Skeletal muscle cell (primary cell): ENCODE data around the gene MVB12A.

Experiments
- DNase-seq: peaks from one replicate; pipeline ENCODE4 v3.0.0-alpha.2; 2010; ENCODE audit warnings: low read depth
- H3K4me3 ChIP-seq: 2 replicates; pipeline ENCODE4 v1.5.1; 2011; ENCODE audit warnings: low read depth, mild to moderate bottlenecking, control low read depth, low read length, moderate library complexity

Gene MVB12A

DNA sequence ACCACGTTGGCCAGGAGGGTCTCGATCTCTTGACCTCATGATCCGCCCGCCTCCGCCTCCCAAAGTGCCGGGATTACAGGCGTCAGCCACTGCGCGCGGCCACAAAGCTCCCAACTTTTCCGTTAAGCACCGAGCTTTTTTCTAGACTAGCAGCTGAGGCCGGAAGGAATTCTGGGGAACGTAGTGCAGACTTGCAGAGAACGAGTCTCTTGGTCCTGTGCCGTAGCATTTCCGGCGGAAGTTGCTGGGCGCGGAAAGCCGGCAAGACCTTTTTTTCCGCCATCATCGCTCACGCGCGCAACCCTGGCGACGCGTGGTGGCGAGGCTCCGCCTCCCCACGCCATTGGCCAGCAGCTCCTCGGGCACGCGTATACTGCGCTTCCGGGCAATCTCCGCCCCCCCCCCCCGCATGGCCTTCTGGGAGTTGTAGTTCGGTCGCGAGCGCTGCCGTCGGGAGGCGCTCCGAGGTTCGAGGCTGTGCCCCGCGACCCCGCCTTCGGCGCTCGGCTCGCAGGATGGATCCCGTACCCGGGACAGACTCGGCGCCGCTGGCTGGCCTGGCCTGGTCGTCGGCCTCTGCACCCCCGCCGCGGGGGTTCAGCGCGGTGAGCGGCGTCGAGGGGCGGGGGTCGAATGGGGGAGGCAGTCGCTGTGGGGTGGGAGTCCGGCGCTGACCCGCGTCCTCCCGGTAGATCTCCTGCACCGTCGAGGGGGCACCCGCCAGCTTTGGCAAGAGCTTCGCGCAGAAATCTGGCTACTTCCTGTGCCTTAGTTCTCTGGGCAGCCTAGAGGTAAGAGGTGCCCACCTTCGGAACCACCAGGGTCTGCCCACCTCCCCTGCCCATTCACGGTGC, at the start of gene MVB12A:
MVB12A (plus strand) TSS at position 427 of the 854 bp plus-strand sequence; CDS start at position 516, 89 bp downstream.
- peak; percentile 98 for DNase-seq
- H3K4me3 ChIP-seq: peak within 1 kb of the TSS; percentile 76

DNA sequence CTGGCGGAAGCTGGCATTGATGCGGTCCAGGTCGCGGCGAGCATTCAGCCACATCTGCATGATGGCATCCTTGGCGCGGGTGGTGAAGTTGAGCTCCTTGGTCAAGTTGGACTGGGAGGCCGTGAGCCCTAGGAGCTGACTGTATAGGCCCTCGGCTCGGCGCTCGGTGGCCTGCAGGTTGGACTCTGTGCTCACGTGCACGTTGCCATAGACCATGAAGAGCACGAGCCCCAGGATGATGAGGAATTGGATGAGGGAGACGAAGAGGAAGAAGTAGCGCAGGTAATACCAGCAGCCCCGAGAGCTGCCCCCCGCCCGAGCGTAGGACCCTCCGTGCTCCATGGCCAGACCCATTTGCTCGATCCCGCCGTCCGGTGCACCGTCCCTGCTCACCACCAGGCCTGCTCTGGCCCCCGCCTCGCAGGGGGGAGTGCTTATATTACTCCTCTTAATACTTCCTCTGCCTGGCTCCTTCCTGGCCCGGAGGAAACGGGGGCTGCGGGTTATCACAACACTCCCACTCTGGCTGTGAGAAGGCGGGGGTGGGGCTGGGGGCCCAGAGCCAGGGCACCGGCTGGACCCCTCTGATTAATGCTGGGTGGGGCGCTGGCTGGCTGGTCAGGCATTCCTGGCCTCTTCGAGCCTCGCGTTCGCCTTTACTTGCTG, 42.8 kb upstream of the MVB12A start, which contains the start of gene PLVAP:
PLVAP (minus strand) TSS at position 408 of the 666 bp plus-strand sequence; CDS start at position 354, 54 bp downstream.
- H3K4me3 ChIP-seq: no peak within 1 kb of the TSS
- DNase-seq: no peak

DNA sequence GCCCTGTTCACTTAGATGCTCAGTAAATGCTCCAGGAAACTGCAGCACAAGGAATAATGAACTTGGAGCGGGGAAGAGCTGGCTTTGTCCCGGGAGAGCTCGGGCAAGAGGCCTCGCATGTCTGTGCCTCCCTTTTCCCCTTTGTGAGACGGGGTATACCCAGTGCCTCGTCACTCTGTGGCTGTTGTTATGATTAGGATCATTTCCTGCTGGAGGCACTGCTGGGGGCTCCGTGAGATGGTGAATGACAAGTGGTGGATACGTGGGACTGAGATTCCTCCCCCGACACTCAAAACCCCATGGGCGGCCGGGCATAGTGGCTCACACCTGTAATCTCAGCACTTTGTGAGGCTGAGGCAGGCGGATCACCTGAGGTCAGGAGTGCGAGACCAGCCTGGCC, 41.6 kb upstream of the MVB12A start:
- H3K4me3 ChIP-seq: no peak overlapping the region
- no peak for DNase-seq

DNA sequence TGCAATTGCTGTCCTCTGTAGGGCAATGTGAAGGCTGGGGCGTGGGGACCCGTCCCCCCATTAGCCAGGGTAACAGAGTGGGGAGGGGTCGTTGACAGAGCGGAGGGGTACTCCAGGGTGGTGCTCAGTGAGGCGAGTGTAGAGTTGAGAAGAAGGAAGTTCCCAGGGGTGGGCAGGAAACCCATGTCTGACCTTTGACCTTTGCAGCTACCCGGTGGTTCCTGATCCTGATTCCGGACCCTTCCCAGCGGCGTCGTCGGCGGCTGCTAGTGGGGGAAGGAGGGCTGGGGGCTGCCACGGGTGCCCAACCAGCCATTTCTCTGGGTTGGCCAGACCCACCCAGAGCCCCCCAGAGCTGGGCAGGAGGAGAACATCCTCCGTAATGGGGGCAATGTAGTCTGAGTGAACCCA, 40.6 kb upstream of the MVB12A start:
- no peak for DNase-seq
- H3K4me3 ChIP-seq: no peak overlapping the region

DNA sequence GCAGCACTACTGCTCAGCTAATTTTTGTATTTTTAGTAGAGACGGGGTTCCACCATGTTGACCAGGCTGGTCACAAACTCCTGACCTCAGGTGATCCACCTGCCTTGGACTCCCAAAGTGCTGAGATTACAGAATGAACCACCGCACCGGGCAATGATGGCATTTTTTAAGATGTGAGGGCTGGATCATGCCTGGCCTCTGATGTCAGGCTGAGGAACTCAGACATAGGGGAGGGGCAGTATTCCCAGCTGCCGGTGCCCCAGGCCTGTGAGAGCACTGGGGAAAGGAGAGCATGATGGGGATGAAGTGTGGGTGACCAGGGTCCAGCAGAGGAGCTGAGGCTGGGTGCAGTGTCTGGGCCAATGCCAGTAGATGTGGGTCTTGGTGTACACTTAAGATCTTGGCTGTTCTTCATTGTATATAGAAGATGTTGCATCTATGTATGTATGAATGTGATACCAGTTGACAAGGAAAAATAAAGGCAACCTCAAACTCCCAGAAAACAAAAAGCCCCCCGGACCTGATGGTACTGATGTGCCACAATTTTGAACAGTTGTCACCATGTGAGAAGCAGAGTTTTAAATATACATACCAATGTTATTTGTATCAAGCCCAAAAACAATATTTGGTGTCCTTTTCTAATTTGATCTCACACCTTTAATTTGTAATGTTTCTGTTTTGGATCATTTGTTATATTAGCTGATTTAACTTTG, 39.3 kb upstream of the MVB12A start:
- H3K4me3 ChIP-seq: no peak overlapping the region
- DNase-seq: no peak

DNA sequence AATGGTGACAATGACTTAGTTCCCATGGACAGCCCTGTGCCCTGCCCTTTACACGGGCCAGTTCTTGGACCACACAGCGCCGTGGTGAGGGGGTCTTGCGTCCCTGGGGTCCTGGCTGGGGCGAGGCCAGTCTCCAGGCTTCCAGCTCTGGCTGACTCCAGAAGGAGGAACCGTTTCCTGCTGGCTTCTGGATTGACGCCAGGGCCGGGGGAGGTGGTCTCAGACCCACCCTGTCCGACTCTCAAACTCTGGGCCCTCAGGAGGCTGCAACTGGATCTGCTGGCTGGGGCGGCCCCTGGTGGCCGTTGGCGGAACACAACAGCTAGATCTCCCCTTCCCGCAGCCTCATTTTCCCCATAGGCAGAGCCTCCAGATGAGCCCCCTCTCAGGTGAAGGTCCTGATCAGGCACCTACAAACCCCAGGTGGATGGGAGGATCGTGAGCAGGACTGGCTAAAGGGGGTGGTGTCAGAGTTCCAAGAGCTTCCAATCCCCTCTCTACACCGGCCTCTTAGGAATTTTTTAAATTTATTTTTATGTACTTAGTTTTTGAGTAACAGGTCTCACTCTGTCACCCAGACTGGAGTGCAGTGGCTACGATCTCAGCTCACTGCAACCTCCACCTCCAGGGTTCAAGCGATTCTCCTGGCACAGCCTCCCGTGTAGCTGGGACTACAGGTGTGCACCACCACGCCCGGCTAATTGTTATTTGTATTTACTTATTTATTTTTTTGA, 33.8 kb upstream of the MVB12A start:
- H3K4me3 ChIP-seq: no peak overlapping the region
- no peak for DNase-seq

DNA sequence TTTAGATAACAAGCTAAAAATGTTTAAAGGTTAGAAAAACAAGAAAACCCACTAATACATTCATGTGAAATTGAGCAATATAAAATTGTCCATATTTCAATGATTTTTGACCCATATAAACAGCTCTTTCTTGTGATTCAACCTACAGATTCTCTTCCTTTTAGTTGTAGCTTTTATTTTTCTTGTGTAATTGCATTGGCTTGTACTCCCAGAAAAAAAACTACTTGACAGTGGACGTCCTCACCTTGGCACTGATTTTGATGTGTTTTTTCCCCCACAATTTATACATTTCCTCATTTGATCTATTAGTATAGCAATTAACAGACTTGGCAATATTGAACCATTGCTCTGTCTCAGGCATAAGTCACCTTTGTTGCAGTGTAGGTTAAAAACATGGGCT, 30.6 kb upstream of the MVB12A start:
- no peak for DNase-seq

DNA sequence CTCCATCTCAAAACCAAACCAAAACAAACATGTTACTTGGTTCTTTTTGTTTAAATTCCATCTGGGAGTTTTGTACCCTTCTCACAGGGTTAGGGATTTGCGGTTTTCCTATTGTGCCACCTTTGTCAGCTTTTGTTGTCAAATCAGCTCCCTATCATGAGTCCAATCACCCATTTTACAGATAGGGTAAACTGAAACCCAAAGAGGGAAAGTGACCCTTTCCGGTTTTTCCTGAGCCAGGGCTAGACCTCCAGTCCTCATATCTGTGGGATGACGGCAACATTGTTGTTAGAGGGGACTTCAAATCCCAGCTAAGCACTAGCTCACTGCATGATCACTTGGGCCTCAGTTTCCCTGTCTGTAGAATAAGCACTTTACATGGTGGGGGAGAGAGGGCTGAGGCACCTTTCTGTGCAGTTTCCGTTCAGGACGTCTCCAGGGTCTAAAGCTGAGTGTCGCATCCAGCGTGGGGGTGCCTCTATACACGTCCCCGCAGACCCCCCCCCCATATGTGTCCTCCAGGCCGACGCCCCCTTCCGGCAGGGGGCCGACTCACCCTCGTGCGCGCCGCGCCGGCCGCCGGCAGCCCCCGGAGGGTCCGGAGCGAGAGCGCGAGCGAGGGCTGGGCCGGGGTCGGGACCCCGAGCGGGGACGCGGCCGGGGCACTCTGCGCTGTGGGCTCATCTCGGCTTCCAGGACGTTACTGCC, 29.7 kb upstream of the MVB12A start:
- no peak for DNase-seq
- peak overlapping the region; percentile 63 for H3K4me3 ChIP-seq

More for the DNA sequence above, 30.6 kb upstream of the MVB12A start:
- no peak overlapping the region for H3K4me3 ChIP-seq

DNA sequence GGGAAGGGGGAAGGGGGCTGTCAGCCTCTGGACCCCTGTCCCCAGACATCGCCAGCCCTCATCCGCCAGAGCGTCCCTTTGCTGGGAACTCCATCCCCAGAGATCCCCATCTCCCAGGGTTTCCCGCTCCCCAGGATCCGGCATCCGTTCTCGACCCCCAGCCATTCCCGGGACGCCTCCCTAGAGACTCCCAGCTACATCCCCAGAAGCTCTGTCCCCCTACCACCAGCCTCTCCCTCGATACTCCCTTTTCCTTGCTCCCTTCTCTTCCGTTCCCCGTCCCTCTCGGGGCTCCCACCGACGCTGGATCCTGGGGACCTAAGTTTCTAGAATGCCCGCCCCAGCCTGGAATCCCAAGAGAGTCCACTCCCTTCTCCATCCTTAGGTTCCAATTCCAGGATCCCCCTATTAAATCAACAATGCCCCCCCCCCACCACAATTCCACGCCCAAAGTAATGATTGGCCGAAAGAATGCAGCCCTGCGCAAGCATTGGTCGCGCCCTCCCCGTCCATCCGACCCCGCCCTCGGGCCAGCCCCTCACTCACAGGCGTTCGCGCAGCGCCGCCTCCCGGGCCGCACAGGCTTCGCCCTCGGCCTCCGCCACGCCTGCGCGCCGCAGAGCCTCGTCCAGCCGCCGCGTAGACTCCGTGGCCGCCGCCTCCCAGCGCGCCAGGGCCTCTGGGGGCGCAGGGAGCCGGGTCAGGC, 29.0 kb upstream of the MVB12A start:
- DNase-seq: peak; percentile 62
- H3K4me3 ChIP-seq: peak overlapping the region; percentile 63

DNA sequence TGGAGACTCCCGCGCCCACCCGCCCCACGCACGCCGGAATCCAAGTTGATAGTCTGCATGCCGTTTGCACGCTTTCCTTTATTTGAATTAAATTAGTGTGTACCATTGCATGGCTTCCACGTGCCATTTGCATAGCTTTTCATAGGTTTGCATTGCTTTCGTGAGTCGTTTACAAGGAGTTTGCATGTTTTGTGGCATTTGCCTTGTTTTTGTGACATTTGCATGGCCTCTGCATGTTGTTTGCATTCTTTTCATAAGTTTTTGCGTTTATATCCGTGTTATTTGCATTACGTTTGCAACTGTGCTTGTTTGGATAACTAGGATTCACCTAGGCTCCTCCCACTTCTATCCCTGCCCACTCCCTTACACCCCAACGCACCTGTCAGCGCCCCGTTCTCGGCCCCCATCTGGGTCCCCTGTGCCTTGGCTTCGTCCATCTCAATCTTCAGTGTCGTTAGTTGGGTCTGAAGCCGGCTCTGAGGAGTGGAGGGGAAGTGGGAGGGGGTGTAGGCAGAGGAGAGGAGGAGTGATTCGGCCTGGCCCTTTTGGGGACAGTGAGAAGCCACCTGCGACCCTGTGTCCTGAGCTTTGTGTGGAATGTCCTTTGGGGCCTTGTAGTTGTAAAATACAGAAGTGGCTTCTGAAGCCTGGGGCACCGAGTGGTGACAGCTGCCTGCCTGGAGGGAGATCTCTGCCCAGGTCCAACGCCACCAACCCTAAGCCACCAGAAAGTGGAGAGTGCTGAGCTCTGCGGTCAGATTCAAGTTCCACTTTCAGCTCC, 28.3 kb upstream of the MVB12A start:
- DNase-seq: no peak
- peak overlapping the region; percentile 39 for H3K4me3 ChIP-seq

DNA sequence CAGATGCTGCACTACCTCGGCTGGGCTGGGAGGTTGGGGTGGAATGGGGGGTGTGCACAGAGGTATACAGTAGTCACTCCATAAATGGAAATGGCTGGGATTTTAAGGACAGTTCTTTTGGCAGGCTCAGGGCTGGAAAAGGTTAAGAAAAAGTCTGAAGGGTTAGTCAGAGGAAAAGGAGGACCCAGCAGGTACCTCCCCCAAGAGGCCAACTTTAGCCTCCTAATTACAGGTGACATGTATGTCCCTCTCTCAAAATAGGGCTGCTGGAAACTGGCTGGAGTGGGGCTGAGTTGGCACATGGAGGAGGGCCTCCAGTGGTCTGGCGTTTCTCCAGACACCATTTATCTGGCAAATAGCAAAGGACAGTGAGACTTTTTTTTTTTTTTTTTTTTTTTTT, 26.8 kb upstream of the MVB12A start:
- H3K4me3 ChIP-seq: no peak overlapping the region
- DNase-seq: no peak

DNA sequence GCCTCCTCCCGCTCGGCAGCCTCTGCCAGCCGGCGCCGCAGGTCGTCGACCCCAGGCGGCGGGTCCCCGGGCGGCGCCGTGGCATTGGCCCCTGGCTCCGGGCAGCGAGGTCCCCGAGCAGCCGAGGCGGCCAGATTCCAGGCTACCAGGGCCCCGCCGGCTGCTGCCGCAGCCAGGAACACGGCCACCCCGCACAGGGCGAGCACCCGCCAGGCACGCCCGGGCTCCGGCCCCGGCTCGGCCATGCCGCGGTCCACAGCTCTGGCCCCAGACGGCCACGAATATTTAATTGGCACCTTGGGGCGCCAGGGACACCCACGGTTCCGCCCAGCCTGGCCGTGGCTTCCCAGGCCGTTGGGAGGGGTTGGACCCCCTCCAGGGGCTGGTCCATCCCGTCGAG, 25.9 kb upstream of the MVB12A start, which contains the start of gene CCDC194:
CCDC194 (minus strand) TSS at position 283 of the 400 bp plus-strand sequence; CDS start at position 245, 38 bp downstream.
- no peak for DNase-seq

DNA sequence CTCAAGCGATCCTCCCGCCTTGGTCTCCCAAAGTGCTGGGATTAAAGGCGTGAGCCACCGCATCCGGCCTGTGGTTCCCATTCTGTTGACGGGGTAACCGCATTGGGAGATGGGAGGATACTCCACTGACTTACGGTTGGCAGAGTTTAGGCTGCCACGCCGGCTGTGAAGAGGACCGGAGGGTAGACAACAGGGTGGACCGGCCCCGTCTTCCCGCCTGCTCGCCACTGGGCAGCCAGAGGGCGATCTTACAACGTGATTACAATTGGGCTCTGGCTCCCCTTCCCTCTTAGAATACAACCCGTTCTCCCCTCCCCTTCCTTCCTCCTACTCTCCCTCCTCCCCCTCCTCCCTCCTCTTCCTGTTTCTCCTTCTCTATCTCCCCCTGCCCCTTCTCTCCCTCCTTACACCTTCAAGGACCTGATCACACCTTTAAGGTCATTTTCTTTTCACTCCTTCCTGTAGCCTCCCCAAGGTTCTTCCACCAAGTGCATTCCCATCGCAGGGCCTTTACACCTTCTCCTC, 24.9 kb upstream of the MVB12A start:
- no peak overlapping the region for H3K4me3 ChIP-seq
- no peak for DNase-seq

More for the DNA sequence above, 25.9 kb upstream of the MVB12A start, which contains the start of gene CCDC194:
- no peak within 1 kb of the TSS for H3K4me3 ChIP-seq

DNA sequence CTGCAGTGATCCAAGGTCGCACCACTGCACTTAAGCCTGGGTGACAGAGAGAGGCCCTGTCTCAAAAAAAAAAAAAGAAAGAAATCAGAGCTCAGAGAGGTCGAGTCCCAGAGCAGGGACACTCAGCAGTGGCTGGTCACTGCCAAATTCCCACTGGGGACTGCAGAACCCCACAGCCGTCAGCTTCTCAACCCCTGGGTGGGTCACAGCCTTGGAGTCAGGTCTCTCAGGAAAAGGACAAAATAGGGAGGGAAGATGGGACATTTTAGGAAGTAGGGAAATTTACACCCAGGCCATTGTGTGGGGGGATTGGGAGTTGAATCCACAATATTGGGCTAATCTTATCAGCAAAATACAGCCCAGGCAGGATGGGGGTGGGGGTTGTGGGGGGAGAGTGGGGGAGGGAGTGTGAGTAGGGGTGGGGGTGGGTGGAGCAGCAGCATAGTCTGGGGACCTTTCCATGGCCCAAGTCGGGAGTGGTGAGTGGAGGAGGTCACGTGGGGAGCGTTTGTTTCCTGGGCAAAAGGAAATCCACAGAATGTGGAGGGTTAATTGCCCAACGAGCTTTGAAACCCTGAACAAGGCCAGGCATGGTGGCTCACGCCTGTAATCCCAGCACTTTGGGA, 20.8 kb upstream of the MVB12A start:
- no peak for DNase-seq
- H3K4me3 ChIP-seq: no peak overlapping the region

DNA sequence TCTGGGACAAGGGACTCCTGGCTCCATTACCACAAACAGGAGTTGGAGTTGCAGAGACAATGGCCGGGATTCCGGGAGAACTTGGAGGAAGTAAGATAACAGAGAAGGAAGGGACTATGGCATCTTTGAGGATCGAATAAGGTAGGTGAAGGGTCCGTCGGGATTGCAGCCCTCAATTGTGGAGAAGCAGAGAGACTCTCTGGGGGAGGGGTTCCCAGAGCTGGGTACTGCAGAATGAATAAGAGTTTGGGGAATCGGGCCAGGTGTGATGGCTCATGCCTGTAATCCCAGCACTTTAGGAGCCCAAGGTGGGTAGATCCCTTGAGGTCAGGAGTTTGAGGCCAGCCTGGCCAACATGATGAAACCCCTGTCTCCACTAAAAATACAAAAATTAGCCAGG, 18.2 kb upstream of the MVB12A start:
- DNase-seq: no peak
- H3K4me3 ChIP-seq: no peak overlapping the region

DNA sequence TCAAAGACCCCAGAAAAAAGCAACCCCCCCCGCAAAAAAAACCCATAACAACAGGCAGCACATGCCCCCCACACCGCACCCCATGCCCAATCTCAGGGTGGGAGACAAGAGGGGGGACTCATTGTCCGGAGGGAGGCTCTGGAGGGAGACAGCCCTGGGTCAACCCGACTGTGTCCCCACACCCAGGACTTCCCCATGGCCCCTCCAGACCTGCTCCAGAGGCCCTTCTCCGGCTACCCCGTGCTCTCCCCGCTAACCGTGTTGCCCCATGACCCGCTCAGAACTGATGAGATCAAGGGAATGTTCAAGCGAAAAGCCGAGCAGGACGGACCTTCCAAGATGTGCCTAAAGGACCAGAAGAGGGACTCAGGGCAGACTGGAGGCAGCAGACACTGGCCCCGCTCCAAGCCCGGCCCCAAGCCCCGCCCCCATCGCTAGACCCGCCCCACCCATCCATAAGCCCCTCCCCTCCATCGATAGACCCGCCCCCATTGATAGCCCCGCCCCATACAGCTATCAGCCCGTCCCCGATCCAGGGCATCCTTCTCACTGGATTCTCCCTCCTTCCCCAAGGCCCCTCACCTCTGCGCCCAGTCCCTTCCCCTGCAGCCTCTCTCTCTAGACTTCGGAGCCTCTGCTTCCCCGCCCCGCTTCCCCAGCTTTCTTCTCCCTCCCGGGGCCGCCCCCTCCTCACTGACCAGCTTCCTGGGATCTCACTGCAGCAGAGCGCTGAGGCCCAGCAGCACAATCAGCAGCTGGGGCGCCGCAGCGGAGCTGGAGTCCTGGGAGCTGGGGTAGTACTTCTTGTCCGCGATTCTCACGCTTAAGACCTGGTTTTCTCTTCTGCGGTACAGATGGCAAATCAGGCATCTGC, 16.6 kb upstream of the MVB12A start:
- H3K4me3 ChIP-seq: peak overlapping the region; percentile 5
- no peak for DNase-seq
